Epidermal melanocyte (primary cell): Measurements from ENCODE around the gene VEZT.
"Not testable (repeated sequence)": the region's sequence is repeated elsewhere in the genome, so short reads cannot be mapped to it uniquely, and the experiment has no call there.

Experiments
- DNase-seq: peaks from one replicate; pipeline ENCODE4 v3.0.0; 2011; ENCODE audit warnings: low spot score; ENCODE audit not compliant: insufficient read length

Gene VEZT

DNA sequence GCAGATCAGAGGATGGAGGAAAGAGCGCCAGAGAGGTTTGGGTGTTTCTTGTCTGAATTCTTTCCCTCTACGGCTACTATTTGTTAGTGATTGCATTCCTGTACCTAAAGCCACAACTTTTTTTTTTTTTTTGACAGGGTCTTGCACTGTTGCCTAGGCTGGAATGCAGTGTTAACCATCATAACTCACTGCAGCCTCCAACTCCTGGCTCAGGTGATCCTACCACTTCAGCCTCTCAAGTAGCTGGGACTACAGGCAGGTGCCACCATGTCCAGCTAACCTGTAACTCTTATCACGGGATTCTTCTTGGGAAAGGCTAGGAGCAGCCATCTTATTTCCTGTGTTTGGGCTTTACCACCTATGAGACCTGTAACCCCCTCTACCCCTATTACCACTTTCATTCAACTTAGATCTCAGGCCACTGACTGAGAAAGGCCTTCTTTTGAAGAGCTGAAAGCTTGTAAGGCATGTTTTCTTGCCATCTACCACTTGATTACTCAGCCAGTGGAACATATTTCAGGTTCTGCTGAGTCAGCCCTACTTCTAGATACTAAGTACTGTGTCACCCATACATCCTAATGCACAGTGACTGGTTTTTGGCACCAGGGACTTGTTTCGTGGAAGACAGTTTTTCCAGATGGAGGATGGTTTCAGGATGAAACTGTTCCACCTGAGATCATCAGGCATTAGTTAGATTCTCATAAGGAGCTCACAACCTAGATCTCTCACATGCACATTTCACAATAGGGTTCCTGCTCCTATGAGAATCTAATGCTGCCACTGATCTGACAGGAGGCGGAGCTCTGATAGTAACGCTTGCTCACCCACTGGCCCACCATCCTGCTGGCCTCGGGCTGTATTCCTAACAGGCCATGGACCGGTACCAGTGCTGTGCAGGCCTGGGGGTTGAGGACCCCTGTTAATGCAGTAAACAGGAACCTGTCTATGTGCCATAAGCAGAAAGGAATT lies 6.9 kb downstream of the VEZT start:
- DNase-seq = no peak

GRCh38 chr12:95225645-95226212 lies 8.1 kb downstream of the VEZT start:
- no peak for DNase-seq

GRCh38 chr12:95227818-95228356 lies 10.3 kb downstream of the VEZT start:
- DNase-seq = no peak

DNA sequence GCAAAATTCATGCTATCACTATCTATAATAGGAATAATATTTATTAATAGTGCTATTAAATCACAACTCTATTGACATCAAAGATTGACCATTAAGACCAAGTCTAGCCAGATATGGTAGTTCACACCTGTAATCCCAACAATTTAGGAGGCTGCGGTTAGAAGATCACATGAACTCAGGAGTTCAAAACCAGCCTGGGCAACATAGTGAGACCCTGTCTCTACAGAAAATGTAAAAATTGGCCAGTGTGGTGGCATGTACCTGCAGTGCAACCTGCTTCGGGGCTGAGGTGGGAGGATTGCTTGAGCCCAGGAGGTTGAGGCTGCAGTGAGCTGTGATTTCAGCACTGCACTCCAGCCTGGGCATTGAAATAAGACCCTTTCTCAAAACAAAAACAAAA lies 11.0 kb downstream of the VEZT start:
- DNase-seq = no peak

DNA sequence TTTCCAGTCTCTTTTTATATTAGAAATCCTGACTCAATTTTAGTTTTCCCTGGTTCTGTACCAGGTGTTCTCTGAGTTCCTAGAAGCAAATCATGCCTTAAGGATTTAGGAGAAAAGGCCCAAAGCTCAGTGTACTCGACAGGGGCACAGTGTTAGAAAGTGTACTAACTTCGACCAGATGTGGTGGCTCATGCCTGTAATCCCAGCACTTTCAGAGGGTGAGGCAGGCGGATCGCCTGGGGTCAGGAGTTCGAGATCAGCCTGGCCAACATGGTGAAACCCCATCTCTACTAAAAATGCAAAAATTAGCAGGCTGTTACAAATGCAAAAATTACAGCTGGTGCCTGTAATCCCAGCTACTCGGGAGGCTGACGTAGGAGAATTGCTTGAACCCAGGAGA lies 12.0 kb downstream of the VEZT start:
- no peak for DNase-seq

DNA sequence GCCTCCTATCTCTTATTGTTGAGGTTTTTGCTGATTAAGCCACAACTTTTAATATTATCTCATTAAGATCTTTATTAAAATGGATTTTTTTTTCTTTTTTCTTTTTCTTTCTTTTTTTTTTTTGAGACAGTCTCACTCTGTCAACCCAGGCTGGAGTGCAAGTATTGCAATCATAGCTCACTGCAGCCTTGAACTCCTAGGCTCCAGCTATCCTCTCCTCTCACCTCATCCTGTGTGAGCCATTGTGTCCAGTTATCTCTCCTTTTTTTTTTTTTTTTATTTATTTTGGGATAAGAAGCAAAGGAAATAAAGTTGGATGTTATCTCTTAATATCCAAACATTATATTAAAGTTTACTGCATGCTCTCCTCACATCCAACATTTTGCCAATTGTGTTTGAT lies 12.7 kb downstream of the VEZT start:
- DNase-seq = no peak

DNA sequence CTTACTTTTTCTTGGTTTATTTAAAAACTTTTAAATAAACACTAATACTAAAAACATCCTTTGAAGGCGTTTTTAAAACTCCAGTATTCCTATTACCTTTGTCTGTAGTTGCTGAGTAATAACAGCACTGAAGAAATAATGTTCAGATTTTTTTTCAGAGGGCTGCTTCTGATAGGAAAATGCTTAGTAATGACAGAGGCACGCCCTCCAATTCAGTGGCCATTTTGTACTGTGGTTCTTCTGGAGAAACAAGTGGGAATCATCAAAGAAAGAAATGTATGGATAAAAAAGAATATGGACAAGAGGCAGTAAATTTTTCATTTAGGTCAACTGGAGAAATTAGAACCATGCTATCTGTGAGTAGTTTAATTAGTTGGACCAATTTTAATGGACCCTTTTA lies 13.6 kb downstream of the VEZT start:
- no peak for DNase-seq

DNA sequence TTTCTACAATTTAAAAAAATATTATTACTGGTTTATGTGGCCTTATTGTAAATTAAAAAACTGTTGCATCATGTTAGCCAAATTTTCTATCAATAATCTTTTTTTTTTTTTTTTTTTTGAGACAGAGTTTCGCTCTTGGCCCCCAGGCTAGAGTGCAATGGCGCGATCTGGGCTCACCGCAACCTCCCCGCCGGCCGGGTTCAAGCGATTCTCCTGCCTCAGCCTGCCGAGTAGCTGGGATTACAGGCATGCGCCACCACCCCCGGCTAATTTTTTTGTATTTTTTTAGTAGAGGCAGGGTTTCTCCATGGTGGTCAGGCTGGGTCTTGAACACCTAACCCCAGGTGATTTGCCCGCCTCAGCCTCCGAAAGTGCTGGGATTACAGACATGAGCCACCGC lies 16.6 kb downstream of the VEZT start:
- not testable (repeated sequence) for DNase-seq

- not testable (repeated sequence) for DNase-seq
Observed at GRCh38 chr12:95235621-95236020, 18.0 kb downstream of the VEZT start.

GRCh38 chr12:95237315-95237714 lies 19.7 kb downstream of the VEZT start:
- DNase-seq = no peak

DNA sequence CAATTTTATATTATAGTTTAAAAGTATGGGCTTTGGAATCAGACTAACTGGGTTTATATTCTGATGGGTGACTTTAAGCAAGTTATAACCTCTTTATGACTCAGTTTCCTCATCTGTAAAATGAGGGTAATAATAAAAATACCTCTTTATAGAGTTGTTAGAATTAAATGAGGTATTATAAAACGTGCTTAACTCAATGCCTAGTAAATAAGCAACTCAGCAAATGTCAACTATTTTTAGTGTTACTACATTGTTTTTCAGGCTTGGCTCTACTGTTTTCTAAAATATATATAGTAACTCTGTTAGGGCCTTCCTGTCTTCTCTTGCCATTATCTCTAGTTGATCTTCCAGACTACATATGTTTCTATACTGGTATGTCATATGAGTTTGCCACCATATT lies 20.5 kb downstream of the VEZT start:
- DNase-seq = no peak

GRCh38 chr12:95239216-95239615 lies 21.6 kb downstream of the VEZT start:
- no peak for DNase-seq

GRCh38 chr12:95239835-95240234 lies 22.2 kb downstream of the VEZT start:
- not testable (repeated sequence) for DNase-seq

- DNase-seq = no peak
Observed at GRCh38 chr12:95240556-95240955, 22.9 kb downstream of the VEZT start.

DNA sequence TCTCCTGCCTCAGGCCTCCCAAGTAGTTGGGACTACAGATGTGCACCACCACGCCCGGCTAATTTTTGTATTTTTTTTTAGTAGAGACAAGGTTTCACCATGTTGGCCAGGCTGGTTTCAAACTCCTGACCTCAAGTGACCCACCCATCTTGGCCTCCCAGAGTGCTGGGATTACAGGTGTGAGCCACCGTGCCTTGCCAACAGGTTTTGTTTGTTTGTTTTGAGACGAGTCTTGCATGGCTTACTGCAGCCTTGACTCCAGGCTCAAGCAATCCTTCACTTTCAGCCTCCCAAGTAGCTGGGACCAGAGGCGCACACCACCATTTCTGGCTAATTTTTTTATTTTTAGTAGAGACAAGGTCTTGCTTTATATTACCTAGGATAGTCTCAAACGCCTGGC lies 23.5 kb downstream of the VEZT start:
- not testable (repeated sequence) for DNase-seq

GRCh38 chr12:95241761-95242506 lies 24.3 kb downstream of the VEZT start:
- no peak for DNase-seq

DNA sequence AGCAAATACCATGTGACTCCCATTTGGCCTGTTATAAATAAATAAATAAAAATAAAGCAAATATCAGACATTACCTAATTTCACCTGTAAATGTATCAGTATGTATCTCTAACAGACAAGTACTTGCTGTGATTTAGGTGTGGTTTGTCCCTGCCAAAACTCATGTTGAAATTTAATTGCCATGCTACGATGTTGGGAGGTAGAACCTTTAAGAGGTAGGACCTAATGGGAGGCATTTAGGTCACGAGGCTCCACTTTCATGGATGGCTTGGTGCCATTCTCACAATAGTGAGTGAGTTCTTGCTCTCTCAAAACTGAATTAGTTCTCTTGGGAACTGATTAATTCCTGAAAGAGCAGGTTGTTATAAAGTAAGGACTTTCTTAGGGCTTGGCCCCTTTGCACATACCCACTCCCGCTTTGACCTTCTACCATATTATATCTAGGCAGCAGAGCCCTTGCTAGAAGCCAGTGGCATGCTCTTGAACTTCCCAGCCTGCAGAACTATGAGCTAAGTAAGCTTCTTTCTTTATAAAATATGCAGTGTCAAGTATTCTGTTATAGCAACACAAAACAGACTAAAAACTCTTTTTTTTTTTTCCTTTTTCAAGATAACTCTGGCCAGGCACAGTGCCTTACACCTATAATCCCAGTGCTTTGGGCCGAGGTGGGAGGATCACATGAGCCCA lies 26.0 kb downstream of the VEZT start:
- DNase-seq = no peak

DNA sequence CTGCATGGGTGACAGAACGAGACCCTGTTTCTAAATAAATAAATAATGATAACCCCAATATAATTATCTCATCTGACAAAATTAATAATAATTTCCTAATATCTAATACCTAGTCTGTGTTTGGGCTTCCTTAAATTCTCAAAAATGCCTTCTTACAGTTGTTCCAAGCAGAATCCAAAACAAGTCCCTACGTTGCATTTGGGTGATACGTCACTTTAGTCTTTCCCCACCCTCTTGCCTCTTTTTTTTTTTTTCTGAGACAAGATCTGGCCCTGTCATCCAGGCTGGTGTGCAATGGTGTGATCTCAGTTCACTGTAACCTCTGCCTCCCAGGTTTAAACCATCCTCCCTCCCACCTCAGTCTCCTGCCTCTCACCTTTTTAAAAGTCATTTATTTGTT lies 26.7 kb downstream of the VEZT start:
- DNase-seq = no peak

GRCh38 chr12:95248095-95248494 lies 30.5 kb downstream of the VEZT start:
- no peak for DNase-seq

- no peak for DNase-seq
Observed at GRCh38 chr12:95248604-95249360, 31.2 kb downstream of the VEZT start.

DNA sequence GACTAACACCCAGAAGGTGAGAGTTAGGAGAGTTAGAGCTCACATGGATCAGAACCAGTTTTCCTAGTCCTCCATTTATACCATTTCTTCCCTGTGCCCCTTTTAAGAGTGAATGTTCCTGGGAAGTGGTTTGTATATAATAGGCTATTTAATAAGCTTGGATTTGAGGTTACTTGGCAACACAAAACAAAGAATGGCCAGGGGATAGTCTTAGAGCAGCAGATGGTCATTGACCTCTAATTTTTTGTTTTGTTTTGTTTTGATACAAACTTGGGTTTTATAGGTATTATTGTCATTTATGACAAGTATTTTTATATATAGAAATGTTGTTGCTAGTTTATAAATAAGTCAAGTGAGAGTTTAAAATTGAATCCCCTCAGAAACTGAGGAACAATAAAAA lies 35.8 kb downstream of the VEZT start:
- no peak for DNase-seq
